NT2/D1 (cell line): ENCODE data around the gene RTKN.

Experiments
- DNase-seq: peaks from one replicate; pipeline ENCODE4 v3.0.0-alpha.2; 2011; ENCODE audit warnings: low read depth, low spot score
- H3K27me3 ChIP-seq: 2 replicates; pipeline ENCODE4 v1.6.0; 2011; ENCODE audit warnings: mild to moderate bottlenecking; ENCODE audit not compliant: insufficient read length, insufficient read depth
- H3K36me3 ChIP-seq: 2 replicates; pipeline ENCODE4 v1.6.1; 2011; ENCODE audit warnings: mild to moderate bottlenecking, low read length, mixed read lengths; ENCODE audit not compliant: insufficient read depth, insufficient read length
- H3K4me1 ChIP-seq: 2 replicates; pipeline ENCODE4 v1.5.1; 2011; ENCODE audit not compliant: insufficient read depth, insufficient read length
- H3K4me3 ChIP-seq: 2 replicates; pipeline ENCODE4 v1.5.1; 2011; ENCODE audit warnings: low read depth; ENCODE audit not compliant: insufficient read length
- H3K9ac ChIP-seq: 2 replicates; pipeline ENCODE4 v1.6.0; 2011; ENCODE audit warnings: low read depth; ENCODE audit not compliant: insufficient read length
- H3K9me3 ChIP-seq: 2 replicates; pipeline ENCODE4 v1.5.1; 2011; ENCODE audit warnings: mild to moderate bottlenecking, low read length; ENCODE audit not compliant: insufficient read depth
- SUZ12 ChIP-seq: IDR thresholded peaks from 2 replicates; pipeline ENCODE4 v1.6.1; 2011; ENCODE audit not compliant: insufficient read length, insufficient read depth; ENCODE audit errors: extremely low read depth
- YY1 ChIP-seq: IDR thresholded peaks from 2 replicates; pipeline ENCODE4 v1.6.1; 2011; ENCODE audit not compliant: insufficient read length, insufficient read depth
- ZNF274 ChIP-seq: IDR thresholded peaks from 2 replicates; pipeline ENCODE4 v1.6.1; 2011; ENCODE audit warnings: mild to moderate bottlenecking, low read depth, low read length

RTKN gene

DNA sequence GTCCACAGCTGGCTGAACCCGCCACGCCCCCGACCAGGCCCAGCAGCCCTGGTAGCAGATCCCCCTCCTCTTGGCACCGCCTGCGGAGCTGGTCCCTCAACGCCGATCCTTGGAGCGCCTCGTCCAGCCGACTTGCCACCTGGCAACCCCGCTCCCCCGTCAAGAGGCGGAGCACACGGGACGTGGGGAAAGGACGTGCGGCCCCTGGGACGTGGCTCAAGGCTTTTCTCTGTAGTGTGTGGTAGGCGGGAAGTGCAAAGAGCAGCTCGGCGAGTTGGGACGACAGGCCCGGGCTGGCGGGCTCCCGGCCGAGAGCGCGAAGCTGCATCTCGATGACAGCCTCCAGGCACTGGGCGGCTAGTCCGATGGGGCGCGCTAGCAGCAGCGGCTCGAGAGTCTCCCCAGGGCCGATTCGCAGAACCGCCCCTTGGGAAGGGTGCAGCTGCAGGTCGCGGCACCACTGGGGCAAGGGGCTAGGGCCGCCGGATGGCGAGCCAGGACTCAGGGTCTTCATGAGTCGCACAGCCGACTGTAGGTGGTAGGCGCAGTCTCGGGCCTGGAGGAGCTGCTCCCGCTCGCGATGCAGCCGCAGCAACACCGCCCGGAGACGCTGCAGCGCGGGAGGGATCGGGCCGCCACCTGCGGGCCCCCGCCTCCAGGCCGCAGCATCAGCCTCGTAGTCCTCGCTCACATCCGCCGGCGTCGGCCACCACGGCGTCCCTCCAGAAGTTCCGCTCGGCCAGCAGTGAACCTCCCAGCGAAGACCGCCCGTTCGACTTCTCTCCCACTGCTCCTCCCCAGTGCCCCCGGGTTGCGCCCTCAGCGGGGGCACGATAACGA is 40.4 kb upstream of the RTKN start:
- H3K9ac ChIP-seq: peak overlapping the region; percentile 85
- H3K36me3 ChIP-seq: peaks cover 41% of the 10 kb centered on the region
- no peak for DNase-seq
- H3K9me3 ChIP-seq: no peaks in the 10 kb centered on the region
- peak overlapping the region; percentile 75 for H3K4me3 ChIP-seq
- no peak for TF ChIP-seq SUZ12
- no peak for TF ChIP-seq YY1
- TF ChIP-seq ZNF274: no peak
- H3K4me1 ChIP-seq: peaks cover 3% of the 10 kb centered on the region
- H3K27me3 ChIP-seq: no peaks in the 10 kb centered on the region

DNA sequence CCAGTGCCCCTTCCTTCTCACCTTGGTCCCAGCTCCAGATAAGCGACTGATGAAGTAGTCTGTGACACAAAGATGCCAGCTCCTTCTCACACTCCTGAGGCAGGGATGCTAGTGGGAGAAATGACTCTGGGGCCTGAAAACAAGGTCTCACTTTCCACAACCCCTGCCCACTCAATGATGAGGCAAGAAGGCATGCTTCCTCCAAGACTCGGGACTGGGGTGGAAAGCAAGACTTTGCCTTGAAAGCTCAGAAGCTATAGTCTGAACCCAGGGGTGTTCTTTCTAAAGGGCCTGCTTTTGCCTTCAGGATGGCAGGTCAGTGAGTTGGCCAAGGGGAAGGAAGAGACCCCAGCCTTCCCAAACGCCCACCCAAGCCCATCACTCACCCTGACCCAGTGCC is 39.7 kb upstream of the RTKN start:
- H3K9ac ChIP-seq: peak overlapping the region; percentile 85
- peaks cover 48% of the 10 kb centered on the region for H3K36me3 ChIP-seq

GRCh38 chr2:74474899-74475298 is 33.2 kb upstream of the RTKN start:
- Histone ChIP-seq H3K9me3 (no peaks in the 10 kb centered on the region), H3K27me3 (no peaks in the 10 kb centered on the region), H3K36me3 (peaks cover 50% of the 10 kb centered on the region), H3K9ac (no peak overlapping the region), H3K4me3 (no peak overlapping the region), H3K4me1 (no peaks in the 10 kb centered on the region)
- no peak for TF ChIP-seq ZNF274
- TF ChIP-seq YY1: no peak
- TF ChIP-seq SUZ12: no peak
- no peak for DNase-seq

More for the DNA sequence above, 39.7 kb upstream of the RTKN start:
- Histone ChIP-seq H3K4me1 (peaks cover 3% of the 10 kb centered on the region), H3K4me3 (peak overlapping the region; percentile 75), H3K27me3 (no peaks in the 10 kb centered on the region), H3K9me3 (no peaks in the 10 kb centered on the region)
- DNase-seq: no peak
- TF ChIP-seq SUZ12: no peak
- TF ChIP-seq YY1: no peak
- TF ChIP-seq ZNF274: no peak

DNA sequence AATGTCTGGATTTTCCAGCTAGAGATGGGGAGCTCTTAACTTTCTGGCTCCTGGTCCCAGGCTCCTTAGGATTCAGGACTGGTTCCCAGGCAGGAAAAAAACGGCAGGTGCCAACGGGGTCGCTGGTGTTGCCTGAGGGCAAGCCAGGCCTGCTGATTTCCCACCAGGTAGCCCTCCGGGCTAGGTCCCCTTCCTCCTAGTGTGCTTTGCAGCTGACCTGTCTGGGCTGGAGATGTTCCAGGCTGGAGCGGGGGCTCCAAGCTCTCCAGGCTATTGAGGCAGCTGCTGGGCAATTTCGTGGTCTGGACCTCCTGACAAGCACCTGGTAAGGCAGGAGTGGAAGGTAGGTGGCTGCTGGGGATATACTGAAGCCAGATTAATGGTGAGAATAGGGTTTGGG is 32.7 kb upstream of the RTKN start:
- no peak for DNase-seq
- H3K9me3 ChIP-seq: no peaks in the 10 kb centered on the region
- no peak overlapping the region for H3K9ac ChIP-seq
- H3K27me3 ChIP-seq: no peaks in the 10 kb centered on the region
- H3K4me1 ChIP-seq: no peaks in the 10 kb centered on the region
- no peak overlapping the region for H3K4me3 ChIP-seq
- peaks cover 46% of the 10 kb centered on the region for H3K36me3 ChIP-seq
- TF ChIP-seq ZNF274: no peak
- TF ChIP-seq SUZ12: no peak

DNA sequence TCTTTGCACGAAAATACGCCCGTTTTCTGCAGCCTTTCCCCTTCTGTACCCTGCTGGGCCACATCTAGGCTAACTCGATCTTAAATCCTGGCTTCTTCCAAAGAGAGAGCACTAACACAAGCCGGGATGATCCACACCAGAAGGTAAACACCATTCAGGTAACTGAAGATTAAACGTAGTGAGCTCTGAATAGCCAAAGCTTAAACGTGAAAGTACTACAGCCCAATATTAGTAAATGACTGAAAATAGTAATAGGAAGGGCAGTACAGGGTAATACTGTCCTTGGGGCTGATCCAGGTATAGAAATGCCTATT is 31.2 kb upstream of the RTKN start:
- no peak for DNase-seq
- H3K27me3 ChIP-seq: no peaks in the 10 kb centered on the region
- H3K4me1 ChIP-seq: no peaks in the 10 kb centered on the region
- H3K9me3 ChIP-seq: no peaks in the 10 kb centered on the region
- peak overlapping the region; percentile 92 for H3K4me3 ChIP-seq
- TF ChIP-seq SUZ12 (no peak), ZNF274 (no peak), YY1 (no peak)
- peaks cover 36% of the 10 kb centered on the region for H3K36me3 ChIP-seq
- peak overlapping the region; percentile 99 for H3K9ac ChIP-seq

DNA sequence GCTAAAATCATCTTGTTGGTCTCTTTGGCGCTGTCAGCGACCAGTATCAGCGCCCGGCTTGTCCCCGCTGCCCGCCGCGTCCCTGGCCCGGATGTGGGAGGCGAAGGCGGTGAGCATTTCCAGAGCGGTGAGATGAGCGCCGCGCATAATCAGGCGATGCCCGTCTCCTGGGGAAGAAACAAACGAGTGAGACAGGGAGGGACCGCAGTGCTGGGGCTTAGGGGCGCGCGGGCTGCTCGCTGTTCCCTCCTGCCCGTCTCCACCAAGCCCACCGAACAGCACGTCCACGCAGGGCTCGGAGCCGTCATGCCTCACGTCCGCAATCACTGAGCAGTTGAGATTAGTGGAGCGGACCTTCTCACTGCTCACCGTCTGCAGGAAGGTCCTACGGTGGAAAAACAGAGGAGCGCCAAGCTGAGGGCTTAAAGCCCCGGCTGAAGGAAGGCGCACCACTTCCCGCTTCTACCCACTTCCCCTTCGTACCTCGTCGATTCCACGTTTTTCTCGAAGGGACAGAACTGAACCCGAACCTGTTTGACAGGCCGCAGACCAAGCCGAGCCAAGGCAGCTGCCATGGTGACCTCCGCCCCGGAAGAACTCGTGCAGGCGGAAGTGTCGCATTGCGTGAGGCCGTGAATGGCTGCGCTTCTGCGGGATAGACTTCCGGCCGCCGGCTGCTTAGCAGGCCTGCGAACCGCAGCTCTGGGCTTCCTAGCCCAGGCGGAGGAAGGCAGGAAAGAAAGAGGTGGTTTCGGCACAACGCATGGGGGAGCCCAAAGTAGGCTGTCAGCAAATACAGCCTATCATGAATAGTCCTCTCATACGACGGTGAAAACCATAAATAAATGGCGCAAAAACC is 30.6 kb upstream of the RTKN start, which contains the start of gene MRPL53:
Gene MRPL53 (minus strand): TSS at position 595 of the 859 bp plus-strand sequence. CDS start 20 bp downstream, at position 575.
- peaks cover 31% of the 10 kb centered on the region for H3K36me3 ChIP-seq
- TF ChIP-seq ZNF274 (no peak), YY1 (peak; percentile 74)
- peak within 1 kb of the TSS; percentile 99 for H3K9ac ChIP-seq
- H3K9me3 ChIP-seq: no peaks in the 10 kb centered on the region
- H3K4me1 ChIP-seq: no peaks in the 10 kb centered on the region
- H3K27me3 ChIP-seq: no peaks in the 10 kb centered on the region
- H3K4me3 ChIP-seq: peak within 1 kb of the TSS; percentile 92
- peak; percentile 92 for DNase-seq
